ENCODE data around the gene ANAPC5. TPM values are rescaled to one million over a fixed set of nuclear protein-coding genes. Genes with fewer than 3 reads are reported as not detected.
"Not testable (repeated sequence)": the region's sequence is repeated elsewhere in the genome, so short reads cannot be mapped to it uniquely, and the experiment has no call there.

Gene ANAPC5
- total RNA-seq, 4 donors from 2014 or later = 84.1 to 128 (median 91.8) TPM

DNA sequence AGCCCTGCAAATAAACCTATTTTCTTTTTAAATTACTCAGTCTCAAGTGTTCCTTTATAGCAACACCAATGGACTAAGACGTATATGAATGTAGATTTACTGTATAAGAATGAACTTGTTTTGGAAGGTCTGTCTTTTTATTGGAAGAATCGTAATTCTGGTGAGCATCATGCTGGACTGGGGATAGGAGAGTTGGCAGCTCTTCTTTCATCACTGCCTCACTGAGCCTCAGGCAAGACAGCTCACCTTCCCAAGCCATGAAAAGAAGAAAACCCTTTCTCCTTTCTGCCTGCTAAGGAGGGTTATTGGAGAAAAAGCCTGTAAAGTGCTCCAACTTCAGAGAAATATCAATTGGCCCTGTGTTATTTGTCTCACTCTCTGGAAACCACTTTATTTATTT, 38.6 kb upstream of the ANAPC5 start:
- H3K4me3 ChIP-seq = no peak overlapping the region
- H3K27me3 ChIP-seq = no peaks in the 10 kb centered on the region
- H3K9me3 ChIP-seq = no peaks in the 10 kb centered on the region
- intact Hi-C loops (cut with DNase I; ENCODE audit: low total_unique reads) = no loop called here
- H3K27ac ChIP-seq = no peak overlapping the region
- ATAC-seq (no peak), DNase-seq (no peak)
- TF ChIP-seq POLR2A (IDR thresholded peaks at IDR 0.05) = no peak
- TF ChIP-seq, protein P1, sequence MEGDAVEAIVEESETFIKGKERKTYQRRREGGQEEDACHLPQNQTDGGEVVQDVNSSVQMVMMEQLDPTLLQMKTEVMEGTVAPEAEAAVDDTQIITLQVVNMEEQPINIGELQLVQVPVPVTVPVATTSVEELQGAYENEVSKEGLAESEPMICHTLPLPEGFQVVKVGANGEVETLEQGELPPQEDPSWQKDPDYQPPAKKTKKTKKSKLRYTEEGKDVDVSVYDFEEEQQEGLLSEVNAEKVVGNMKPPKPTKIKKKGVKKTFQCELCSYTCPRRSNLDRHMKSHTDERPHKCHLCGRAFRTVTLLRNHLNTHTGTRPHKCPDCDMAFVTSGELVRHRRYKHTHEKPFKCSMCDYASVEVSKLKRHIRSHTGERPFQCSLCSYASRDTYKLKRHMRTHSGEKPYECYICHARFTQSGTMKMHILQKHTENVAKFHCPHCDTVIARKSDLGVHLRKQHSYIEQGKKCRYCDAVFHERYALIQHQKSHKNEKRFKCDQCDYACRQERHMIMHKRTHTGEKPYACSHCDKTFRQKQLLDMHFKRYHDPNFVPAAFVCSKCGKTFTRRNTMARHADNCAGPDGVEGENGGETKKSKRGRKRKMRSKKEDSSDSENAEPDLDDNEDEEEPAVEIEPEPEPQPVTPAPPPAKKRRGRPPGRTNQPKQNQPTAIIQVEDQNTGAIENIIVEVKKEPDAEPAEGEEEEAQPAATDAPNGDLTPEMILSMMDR (IDR thresholded peaks at IDR 0.05 in 4 of 5, conservative IDR thresholded peaks at IDR 0.05 in 1 of 5) = no peak
- no peaks in the 10 kb centered on the region for H3K36me3 ChIP-seq
- no peaks in the 10 kb centered on the region for H3K4me1 ChIP-seq
- in situ Hi-C loops (cut with MboI; ENCODE audit: low sequenced_read_pairs in 4 of 4) = no loop called here

GRCh38 chr12:121388421-121388981, 36.3 kb upstream of the ANAPC5 start:
- in situ Hi-C loops (cut with MboI; ENCODE audit: low sequenced_read_pairs in 4 of 4) (no loop called here), intact Hi-C loops (cut with DNase I; ENCODE audit: low total_unique reads) (no loop called here)
- Histone ChIP-seq H3K27ac (no peak overlapping the region), H3K36me3 (no peaks in the 10 kb centered on the region), H3K9me3 (no peaks in the 10 kb centered on the region), H3K4me3 (no peak overlapping the region), H3K27me3 (no peaks in the 10 kb centered on the region), H3K4me1 (no peaks in the 10 kb centered on the region)
- ATAC-seq (no peak), DNase-seq (no peak)
- TF ChIP-seq, protein P1 (IDR thresholded peaks at IDR 0.05 in 4 of 5, conservative IDR thresholded peaks at IDR 0.05 in 1 of 5) = no peak
- no peak for TF ChIP-seq POLR2A (IDR thresholded peaks at IDR 0.05)

DNA sequence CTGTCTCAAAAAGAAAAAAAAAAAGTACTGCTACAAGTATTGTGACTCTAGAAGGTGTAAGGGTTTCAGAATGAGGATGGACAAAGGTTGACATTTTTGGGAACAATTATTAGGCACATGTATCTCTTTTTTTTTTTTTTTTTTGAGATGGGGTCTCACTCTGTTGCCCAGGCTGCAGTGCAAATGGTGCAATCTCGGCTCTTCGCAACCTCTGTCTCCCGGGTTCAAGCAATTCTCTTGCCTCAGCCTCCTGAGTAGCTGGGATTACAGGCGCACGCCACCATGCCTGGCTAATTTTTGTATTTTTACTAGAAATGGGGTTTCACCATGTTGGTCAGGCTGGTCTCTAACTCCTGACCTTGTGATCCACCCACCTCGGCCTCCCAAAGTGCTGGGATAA, 32.7 kb upstream of the ANAPC5 start:
- H3K4me3 ChIP-seq; H3K27ac ChIP-seq; intact Hi-C loops (cut with DNase I; ENCODE audit: low total_unique reads); H3K27me3 ChIP-seq; H3K4me1 ChIP-seq; in situ Hi-C loops (cut with MboI; ENCODE audit: low sequenced_read_pairs in 4 of 4); H3K9me3 ChIP-seq; ATAC-seq; DNase-seq; H3K36me3 ChIP-seq: not testable (repeated sequence)

- no peak for DNase-seq
- ATAC-seq = no peak
- in situ Hi-C loops (cut with MboI; ENCODE audit: low sequenced_read_pairs in 4 of 4) = no loop called here
Measured at GRCh38 chr12:121383601-121384021, 31.4 kb upstream of the ANAPC5 start.

GRCh38 chr12:121379945-121380344, 27.7 kb upstream of the ANAPC5 start:
- DNase-seq = no peak
- Histone ChIP-seq H3K4me3 (no peak overlapping the region), H3K27ac (no peak overlapping the region), H3K4me1 (no peaks in the 10 kb centered on the region), H3K27me3 (no peaks in the 10 kb centered on the region), H3K9me3 (no peaks in the 10 kb centered on the region), H3K36me3 (no peaks in the 10 kb centered on the region)
- intact Hi-C loops (cut with DNase I; ENCODE audit: low total_unique reads) = no loop called here
- in situ Hi-C loops (cut with MboI; ENCODE audit: low sequenced_read_pairs in 4 of 4) = no loop called here
- no peak for TF ChIP-seq POLR2A (IDR thresholded peaks at IDR 0.05)
- TF ChIP-seq, protein P1 (IDR thresholded peaks at IDR 0.05 in 4 of 5, conservative IDR thresholded peaks at IDR 0.05 in 1 of 5) = no peak
- ATAC-seq = no peak

More at GRCh38 chr12:121383601-121384021, 31.4 kb upstream of the ANAPC5 start:
- no peaks in the 10 kb centered on the region for H3K4me1 ChIP-seq
- no peaks in the 10 kb centered on the region for H3K36me3 ChIP-seq
- no peaks in the 10 kb centered on the region for H3K27me3 ChIP-seq
- intact Hi-C loops (cut with DNase I; ENCODE audit: low total_unique reads) = no loop called here
- H3K9me3 ChIP-seq = no peaks in the 10 kb centered on the region
- no peak overlapping the region for H3K4me3 ChIP-seq
- TF ChIP-seq POLR2A (IDR thresholded peaks at IDR 0.05) = no peak
- TF ChIP-seq, protein P1 (IDR thresholded peaks at IDR 0.05 in 4 of 5, conservative IDR thresholded peaks at IDR 0.05 in 1 of 5) = no peak
- no peak overlapping the region for H3K27ac ChIP-seq
